Right renal pelvis (tissue), 4 donors: Measurements from ENCODE around the gene FKBP6. TPM values are rescaled to one million over a fixed set of nuclear protein-coding genes. Genes with fewer than 3 reads are reported as not detected.
A peak's percentile ranks its signal among the peaks of the same experiment; 100 is the strongest.
"Not testable (repeated sequence)": the region's sequence is repeated elsewhere in the genome, so short reads cannot be mapped to it uniquely, and the experiment has no call there.

Source experiments
- DNase-seq, 4 donors: peaks; one replicate each; pipeline ENCODE4 v3.0.0-alpha.2; 2013; ENCODE audit warnings: low read depth in 4 of 4, low spot score in 3 of 4, missing footprints in 1 of 4
- polyA plus RNA-seq, 4 donors: library from polyadenylated mRNA; unstranded; fragments of 120-200 nt; gene quantifications; one replicate each; pipeline ENCODE4 v1.2.1, GENCODE V29; 2013; ENCODE audit not compliant: insufficient read length in 4 of 4

The FKBP6 gene
- under 1 TPM; 0.13 to 0.42 (median 0.26) TPM for polyA plus RNA-seq

- not testable (repeated sequence) for DNase-seq
These were observed at the start of gene FKBP6, which contains the start of gene TRIM50 for GRCh38 chr7:73327922-73328321. Gene FKBP6, plus strand, starts transcription at chr7:73328161. Its CDS starts 268 bp downstream, at chr7:73328429. Gene TRIM50, minus strand, starts transcription at chr7:73328082. Its CDS starts 3,295 bp downstream, at chr7:73324787.

- DNase-seq: not testable (repeated sequence)
These were observed 30.7 kb upstream of the FKBP6 start for GRCh38 chr7:73297235-73297634.

DNA sequence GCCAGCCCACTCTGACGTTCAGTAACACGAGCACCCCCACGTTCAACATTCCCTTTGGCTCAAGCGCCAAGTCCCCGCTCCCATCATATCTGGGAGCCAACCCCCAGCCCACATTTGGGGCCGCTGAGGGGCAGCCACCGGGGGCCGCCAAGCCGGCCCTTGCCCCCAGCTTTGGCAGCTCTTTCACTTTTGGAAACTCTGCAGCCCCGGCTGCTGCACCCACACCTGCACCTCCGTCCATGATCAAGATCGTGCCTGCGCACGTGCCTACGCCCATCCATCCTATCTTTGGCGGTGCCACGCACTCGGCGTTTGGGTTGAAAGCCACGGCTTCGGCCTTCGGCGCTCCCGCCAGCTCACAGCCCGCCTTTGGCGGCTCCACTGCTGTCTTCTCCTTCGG lies 30.3 kb upstream of the FKBP6 start:
- DNase-seq: not testable (repeated sequence)

DNA sequence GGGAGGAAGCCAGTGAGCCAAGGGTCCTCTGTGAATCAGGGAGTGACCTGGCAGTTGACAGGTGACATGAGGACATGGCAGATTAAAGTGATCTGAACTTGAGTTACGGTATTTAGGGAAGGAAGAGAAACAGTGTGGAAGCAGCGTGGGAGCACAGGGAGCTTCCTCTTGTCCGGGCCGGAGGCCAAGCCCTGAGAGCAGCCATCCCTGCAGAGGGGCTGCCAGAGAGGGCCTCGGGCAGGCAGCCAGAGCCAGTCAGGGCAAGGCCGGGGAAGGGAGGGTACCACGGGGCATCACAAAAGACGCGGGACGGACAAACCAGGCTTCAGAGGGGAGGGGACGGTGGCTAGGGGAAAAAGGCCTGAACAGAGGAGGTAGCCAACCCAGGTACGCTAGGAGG lies 28.1 kb upstream of the FKBP6 start:
- not testable (repeated sequence) for DNase-seq

DNA sequence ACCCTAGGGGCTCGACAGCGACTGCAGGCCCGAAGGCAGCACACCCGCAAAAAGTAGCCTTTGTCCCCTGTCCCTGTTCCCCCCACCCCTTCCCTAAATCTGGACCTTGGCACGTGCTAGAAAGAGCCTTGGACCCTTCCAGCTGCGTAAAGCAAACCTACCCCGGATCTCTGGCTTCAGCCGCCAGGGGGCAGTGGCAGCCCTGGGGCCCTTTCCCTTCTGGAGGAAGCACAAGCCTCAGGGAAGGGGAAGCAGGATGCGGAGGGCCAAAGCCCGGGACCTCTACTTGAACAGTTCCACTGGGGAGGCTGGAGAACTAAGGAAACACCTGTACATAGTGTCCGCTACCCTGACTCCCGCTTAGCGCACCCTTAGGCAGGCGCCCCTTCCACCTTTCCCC lies 26.9 kb upstream of the FKBP6 start:
- not testable (repeated sequence) for DNase-seq

DNA sequence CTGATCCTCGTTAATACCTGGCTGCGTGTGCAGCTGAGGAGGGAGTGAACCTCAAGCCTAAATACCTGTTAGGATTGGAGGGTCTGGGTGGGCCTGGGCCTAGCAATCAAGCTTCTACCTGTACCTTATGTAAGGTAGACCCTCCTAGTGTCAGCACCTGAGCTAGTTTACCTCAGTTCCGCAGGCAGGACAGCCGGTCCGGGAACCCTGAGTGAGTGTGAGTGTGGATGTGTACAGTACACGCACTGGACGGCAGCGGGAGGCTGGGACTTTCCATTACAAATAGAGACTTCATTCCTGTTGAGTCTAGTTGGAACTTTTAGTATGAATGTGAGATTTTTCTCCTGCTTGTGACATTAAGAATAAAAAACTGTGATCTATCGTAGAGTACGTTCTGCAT lies 25.1 kb upstream of the FKBP6 start:
- DNase-seq: not testable (repeated sequence)

DNA sequence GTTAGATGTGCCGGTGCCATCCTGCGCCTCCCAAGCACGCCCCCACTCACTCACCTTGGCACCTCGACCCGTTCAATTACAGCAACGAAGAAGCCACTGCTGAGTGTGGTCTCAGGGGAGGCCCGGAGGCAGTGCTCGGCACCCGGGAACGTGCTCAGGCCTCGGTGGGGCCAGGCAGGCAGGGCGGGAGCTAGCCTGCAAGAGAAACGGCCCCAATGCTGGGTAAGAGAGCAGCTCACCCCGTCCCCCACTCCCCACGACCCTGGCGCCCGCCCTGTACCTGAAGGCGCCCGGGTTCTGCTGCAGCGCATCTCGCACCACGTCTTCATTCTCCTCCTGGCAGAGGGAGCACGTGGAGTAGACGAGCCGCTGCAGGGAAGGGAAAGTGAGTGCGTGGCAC lies 24.4 kb upstream of the FKBP6 start:
- no peak for DNase-seq

GRCh38 chr7:73304071-73304470 lies 23.9 kb upstream of the FKBP6 start:
- DNase-seq: no peak

DNA sequence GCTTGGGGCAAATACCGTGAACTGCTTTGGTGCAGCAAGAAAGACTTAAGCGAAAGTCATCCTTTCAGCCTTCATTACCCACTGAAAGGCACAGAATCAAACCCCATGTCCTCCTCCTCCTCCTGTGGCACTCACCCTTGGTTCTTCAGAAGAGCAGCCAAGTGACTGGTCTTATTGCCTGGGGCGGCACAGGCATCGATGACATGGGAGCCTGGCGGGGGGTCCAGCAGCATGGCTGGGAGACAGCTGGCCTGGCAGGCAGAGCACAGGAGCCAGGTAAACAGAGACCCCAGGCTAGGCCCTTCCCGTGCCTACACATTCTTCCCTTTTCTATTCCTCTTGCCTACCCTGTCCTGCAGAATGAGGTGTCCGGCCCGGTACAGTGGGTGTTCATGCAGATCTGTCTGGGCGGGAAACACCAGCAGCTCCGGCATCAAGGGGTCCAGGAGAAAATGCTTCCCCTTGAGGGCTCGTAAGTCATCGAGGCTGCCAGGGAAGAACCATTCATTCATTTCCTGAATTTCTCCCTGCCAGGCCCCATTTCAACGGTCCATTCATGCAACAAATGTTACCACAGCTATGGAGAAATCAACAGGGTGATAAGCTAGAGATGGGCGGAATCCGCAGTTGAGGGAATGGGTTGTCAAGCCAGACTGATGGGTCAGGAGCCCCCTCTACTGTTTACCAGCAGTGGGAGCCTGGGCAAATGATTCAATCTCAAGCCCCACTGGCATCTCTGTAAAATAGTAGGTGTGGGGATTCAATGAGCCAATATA lies 23.2 kb upstream of the FKBP6 start:
- not testable (repeated sequence) for DNase-seq

- DNase-seq: no peak
These were observed 20.5 kb upstream of the FKBP6 start for GRCh38 chr7:73307436-73307835.

GRCh38 chr7:73308074-73308664 lies 19.8 kb upstream of the FKBP6 start:
- DNase-seq: no peak

GRCh38 chr7:73308665-73309214 lies 19.2 kb upstream of the FKBP6 start, which contains the start of gene NSUN5:
Gene NSUN5, minus strand, starts transcription at chr7:73308826. Its CDS starts 36 bp downstream, at chr7:73308790.
- DNase-seq: peak; percentile 40 to 58 (median 46)

DNA sequence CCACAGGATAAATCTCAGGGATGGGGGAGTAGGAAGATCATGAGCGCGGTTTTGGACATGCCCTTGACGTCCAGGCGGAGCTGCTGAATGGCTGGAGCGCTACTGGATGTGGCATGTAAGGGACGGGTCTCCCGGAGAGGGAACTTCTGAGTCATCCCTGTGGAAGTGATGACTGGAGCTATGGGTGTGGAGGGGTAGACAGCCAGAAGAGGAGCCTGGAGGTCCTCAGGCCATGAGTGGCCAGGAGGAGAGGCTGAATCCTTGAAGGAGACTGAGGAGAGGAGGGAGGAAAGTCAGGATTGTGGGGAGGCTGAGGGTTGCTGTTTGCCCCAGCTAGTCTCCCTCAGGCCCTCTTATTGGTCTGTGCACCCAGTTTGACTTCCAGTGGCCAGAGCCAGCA lies 16.5 kb upstream of the FKBP6 start:
- DNase-seq: not testable (repeated sequence)

- DNase-seq: no peak
These were observed 15.0 kb upstream of the FKBP6 start for GRCh38 chr7:73312831-73313520.

- no peak for DNase-seq
These were observed 14.4 kb upstream of the FKBP6 start for GRCh38 chr7:73313521-73313906.

DNA sequence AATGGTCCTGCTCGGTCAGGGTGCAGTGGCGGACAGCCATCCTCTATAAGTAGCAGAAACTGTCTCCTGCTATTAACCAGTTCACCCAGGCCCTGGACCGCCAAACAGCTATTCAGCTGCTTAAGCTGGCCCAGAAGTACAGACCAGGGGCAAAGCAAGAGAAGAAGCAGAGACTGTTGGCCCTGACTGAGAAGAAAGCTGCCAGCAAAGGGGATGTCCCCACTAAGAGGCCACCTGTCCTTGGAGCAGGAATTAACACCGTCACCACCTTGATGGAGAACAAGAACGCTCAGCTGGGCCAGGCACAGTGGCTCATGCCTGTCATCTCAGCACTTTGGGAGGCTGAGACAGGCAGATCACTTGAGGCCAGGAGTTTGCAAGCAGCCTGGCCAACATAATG lies 13.7 kb upstream of the FKBP6 start:
- no peak for DNase-seq

- no peak for DNase-seq
These were observed 11.4 kb upstream of the FKBP6 start for GRCh38 chr7:73316521-73316920.

GRCh38 chr7:73318656-73319204 lies 9.2 kb upstream of the FKBP6 start:
- not testable (repeated sequence) for DNase-seq

DNA sequence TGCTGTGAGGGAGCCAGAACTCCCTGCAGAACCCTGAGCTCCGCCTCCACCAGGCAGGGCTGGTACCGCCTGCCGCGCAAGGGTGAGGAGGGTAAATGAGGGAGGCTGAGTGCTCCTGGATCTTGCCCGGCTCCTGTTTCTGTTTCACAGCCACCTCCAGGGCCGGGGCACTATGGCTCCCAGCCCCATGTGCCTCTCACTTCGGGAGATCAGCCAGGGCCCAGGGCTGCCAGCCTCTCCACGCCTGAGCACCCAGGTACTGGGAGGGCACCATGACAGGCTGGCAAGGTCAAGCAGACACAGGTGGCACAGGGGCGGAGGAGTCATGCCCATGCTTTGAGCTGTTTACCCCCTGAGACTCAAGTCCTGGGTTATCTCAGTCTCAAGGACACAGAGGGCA lies 8.4 kb upstream of the FKBP6 start:
- not testable (repeated sequence) for DNase-seq

GRCh38 chr7:73320009-73320408 lies 8.0 kb upstream of the FKBP6 start:
- not testable (repeated sequence) for DNase-seq
